ENCODE results near the gene ESRRA.

DNA sequence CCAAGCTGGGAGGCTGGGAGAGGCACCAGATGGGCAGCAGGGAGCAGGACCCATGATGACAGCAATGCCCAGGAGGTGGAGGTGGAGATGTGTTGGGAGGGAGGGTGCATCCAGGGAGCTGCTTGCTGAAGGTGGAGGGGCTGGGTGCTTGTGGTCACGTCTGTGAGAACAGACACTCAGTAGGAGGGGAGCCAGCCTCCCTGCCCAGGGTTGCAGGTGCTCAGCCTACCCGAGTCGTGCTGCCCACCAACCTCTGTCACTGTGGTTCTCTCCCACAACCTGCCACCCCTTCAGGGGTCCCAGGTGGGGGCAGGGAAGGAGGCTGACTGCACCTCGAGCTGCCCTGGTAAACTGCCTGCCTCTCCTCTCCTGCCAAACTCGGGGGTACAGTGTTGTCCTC lies 18.0 kb downstream of the ESRRA start:
- TF ChIP-seq, protein P1, sequence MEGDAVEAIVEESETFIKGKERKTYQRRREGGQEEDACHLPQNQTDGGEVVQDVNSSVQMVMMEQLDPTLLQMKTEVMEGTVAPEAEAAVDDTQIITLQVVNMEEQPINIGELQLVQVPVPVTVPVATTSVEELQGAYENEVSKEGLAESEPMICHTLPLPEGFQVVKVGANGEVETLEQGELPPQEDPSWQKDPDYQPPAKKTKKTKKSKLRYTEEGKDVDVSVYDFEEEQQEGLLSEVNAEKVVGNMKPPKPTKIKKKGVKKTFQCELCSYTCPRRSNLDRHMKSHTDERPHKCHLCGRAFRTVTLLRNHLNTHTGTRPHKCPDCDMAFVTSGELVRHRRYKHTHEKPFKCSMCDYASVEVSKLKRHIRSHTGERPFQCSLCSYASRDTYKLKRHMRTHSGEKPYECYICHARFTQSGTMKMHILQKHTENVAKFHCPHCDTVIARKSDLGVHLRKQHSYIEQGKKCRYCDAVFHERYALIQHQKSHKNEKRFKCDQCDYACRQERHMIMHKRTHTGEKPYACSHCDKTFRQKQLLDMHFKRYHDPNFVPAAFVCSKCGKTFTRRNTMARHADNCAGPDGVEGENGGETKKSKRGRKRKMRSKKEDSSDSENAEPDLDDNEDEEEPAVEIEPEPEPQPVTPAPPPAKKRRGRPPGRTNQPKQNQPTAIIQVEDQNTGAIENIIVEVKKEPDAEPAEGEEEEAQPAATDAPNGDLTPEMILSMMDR (conservative IDR thresholded peaks at IDR 0.05; ENCODE audit: low read depth, low read length), result no peak
- TF ChIP-seq POLR2A (IDR thresholded peaks at IDR 0.05; ENCODE audit: low read depth, low read length), result no peak
- no peak for TF ChIP-seq RCOR1 (IDR thresholded peaks at IDR 0.05; ENCODE audit: insufficient replicate concordance, low read length)
- TF ChIP-seq FOS (IDR thresholded peaks at IDR 0.05; ENCODE audit: low read depth, low read length), result no peak
- no peak for TF ChIP-seq ELK1 (IDR thresholded peaks at IDR 0.05; ENCODE audit: borderline replicate concordance, low read depth, low read length)
- no peak for TF ChIP-seq MXI1 (IDR thresholded peaks at IDR 0.05; ENCODE audit: borderline replicate concordance, low read depth, low read length)
- TF ChIP-seq SMC3 (IDR thresholded peaks at IDR 0.05; ENCODE audit: low read depth, low read length), result no peak
- TF ChIP-seq RFX5 (IDR thresholded peaks at IDR 0.05; ENCODE audit: low read depth, low read length), result no peak
- no peak for TF ChIP-seq MAZ (IDR thresholded peaks at IDR 0.05; ENCODE audit: borderline replicate concordance, low read depth, low read length)
- no peak for TF ChIP-seq RAD21 (IDR thresholded peaks at IDR 0.05; ENCODE audit: low read length)
- TF ChIP-seq BHLHE40 (IDR thresholded peaks at IDR 0.05; ENCODE audit: low read depth, low read length), result no peak
- no peak for TF ChIP-seq MAFK (IDR thresholded peaks at IDR 0.05; ENCODE audit: low read depth, low read length)

Data from IMR-90 (cell line).